GM19328 (cell line): ENCODE measurements around the gene MCTS1.
A peak's percentile ranks its signal among the peaks of the same experiment; 100 is the strongest.
"Not testable (repeated sequence)": the region's sequence is repeated elsewhere in the genome, so short reads cannot be mapped to it uniquely, and the experiment has no call there.

Experiments used
- ATAC-seq: cut with Tn5 transposase; IDR thresholded peaks from one replicate; pipeline ENCODE4 v1.9.1; 2021; ENCODE audit warnings: mild to moderate bottlenecking, moderate library complexity; ENCODE audit not compliant: unreplicated experiment

Gene MCTS1, protein sequence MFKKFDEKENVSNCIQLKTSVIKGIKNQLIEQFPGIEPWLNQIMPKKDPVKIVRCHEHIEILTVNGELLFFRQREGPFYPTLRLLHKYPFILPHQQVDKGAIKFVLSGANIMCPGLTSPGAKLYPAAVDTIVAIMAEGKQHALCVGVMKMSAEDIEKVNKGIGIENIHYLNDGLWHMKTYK

GRCh38 chrX:120603707-120604360, at the start of gene MCTS1:
TSS of gene MCTS1 (plus strand) at chrX:120604101. CDS start at chrX:120604237, 136 bp downstream.
- peak; percentile 81 for ATAC-seq

GRCh38 chrX:120556251-120556650, 47.6 kb upstream of the MCTS1 start:
- ATAC-seq: no peak

DNA sequence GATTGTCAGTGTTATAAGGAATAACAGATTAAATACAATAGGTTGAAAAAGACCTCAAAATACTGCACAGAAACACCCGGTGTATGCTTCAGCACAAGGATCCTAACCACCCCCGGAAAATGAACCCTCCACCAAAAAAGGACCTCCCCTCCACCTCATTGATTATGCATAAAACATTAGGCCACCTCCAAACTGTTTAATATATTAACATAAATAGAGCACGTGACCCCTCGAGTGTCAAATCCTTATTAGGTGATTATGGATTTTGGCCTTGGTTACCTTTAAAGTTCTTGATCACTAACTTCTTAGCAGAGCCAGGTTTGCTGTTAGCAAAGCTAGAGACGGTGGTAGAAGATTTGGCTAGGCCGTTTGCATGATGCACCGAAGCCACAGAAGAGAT, 44.1 kb upstream of the MCTS1 start:
- ATAC-seq: no peak

- no peak for ATAC-seq
Measured at GRCh38 chrX:120560405-120560841, 43.5 kb upstream of the MCTS1 start.

GRCh38 chrX:120560842-120561633, 42.9 kb upstream of the MCTS1 start, which contains the start of gene CUL4B:
TSS of gene CUL4B (minus strand) at chrX:120560962. CDS start at chrX:120560638, 324 bp downstream.
- ATAC-seq: peak; percentile 81

DNA sequence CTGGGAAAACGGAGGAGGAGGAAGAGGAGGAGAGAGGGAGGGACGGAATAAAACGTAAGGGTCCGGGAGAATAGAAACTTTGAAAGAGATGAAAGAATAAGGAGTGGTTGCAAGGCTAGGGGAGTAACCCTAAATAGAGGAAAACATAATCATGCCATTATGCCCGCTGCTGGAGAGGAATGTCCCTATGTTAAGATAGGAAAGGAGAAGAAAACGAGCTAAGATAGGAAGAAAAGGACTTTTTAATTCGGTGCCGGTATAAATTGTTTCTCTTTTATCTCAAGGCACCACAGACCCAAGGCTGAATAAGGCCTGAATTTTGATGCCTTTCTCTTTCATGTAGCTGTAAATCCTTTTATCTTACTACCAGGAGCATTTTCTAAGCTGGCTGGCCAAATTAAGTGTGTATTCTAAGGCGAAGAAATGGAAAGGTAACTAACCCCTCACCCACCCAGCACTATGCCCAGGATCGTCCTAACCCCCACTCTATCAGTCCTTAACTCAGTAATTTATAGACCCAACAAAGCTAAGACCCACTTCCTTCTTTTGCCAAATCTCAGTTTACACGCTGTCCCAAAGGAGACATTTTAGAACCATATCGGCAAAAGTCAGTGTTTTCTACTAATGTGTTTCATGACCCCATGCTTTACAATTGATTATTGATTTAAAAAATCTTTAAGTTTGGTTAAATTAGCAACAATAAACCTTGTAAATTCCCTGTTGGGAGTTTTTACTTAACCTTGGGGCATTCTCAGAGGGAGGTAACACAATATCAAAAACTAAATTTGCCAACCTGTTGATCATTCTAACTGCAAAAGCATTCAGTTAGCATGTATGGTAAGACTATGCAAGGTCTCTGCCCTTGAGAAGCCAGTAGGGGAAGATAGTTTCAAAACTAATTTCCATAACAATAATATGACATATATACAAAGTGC, 42.0 kb upstream of the MCTS1 start:
- no peak for ATAC-seq

DNA sequence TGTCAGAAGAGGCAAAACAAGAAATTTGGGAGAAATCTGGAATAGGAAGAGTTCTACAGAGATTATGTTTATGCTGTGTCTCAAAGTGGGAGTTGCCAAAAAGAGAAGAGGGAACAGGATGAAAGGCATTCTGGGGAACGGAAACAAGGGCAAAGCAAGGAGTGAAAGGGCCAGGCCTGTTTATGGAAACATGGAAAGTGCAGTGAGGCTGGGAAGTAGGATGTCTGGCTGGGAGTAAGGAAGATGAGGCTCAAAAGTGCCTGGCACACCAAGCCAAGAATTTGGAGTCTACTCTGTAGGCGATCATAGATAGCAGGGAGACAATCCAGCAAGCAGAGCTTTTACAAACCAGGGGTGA, 41.4 kb upstream of the MCTS1 start:
- no peak for ATAC-seq

DNA sequence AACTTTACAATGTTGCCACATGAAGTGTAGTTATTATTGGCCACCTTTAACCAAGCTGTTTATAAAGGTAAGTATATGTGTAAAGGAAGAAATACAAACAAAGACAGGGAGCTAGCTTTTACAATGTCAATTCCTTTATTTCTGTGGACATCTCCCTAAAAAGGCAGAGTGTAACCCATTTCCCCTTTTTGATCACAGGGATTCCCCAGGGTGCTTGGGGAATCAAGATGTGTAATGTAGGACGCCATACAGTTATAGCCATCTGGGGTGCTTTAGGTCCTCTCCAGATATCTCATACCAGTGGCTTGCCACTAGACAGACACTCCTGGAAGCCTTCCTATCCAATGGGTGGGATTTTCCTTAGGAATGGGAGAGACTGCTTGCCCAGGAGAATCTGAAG, 39.0 kb upstream of the MCTS1 start:
- ATAC-seq: no peak

DNA sequence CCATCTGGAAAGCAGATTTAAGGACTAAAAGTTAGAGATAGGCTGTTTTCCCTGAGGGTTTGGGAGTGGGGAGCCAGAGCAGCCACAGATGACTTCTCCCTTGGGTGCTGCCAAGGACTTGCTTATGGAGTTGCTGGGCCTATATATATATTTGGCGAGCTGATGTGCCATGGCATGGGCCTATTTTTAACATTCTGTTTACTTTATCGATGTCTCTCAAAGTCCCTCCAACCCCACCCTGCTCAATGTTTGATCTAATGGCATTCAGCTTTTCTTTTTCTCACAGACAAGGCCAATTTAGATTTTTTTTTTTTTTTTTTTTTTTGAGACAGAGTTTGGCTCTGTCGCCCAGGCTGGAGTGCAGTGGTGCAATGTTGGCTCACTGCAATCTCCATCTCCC, 37.1 kb upstream of the MCTS1 start:
- ATAC-seq: no peak

- no peak for ATAC-seq
Measured at GRCh38 chrX:120568035-120568434, 35.9 kb upstream of the MCTS1 start.

GRCh38 chrX:120568609-120569008, 35.3 kb upstream of the MCTS1 start:
- no peak for ATAC-seq

- ATAC-seq: no peak
Measured at GRCh38 chrX:120570011-120570600, 33.8 kb upstream of the MCTS1 start.

- not testable (repeated sequence) for ATAC-seq
Measured at GRCh38 chrX:120573806-120574205, 30.1 kb upstream of the MCTS1 start.

DNA sequence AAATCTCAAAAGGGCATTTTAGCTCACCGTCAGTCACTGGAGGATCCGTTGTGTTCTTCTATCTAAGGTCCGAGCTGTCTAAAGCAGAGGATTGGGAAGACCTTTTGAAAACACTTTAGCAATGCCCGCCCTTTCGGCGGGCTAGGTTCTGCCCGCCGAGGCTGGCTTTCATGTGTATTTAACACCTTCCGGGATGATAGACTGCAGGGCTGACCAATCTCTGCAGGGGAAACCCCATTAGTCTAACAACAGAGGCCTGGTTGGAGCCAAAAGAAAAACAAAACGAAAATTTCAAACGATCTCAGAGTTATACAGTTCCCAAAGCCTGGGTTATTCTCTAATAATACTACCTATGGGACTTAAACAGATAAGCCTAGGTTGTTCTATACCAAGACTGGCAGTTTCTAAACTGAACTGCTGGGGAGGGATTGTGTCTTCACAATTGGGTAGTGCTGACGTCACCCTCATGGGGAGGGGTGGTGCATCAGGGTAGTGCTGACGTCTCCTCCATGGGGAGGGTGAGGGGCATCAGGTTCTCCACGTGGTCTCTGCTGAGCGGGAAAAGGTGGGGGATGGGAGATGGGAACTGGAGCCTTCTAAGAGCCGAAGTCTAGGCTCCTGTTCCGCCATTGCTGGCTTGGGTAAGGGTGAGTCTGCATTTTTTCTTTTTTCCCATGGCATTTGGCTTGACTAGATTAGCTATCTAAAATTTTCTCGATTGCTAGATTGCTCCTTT, 28.4 kb upstream of the MCTS1 start:
- ATAC-seq: no peak

- no peak for ATAC-seq
Measured at GRCh38 chrX:120585702-120586101, 18.2 kb upstream of the MCTS1 start.

DNA sequence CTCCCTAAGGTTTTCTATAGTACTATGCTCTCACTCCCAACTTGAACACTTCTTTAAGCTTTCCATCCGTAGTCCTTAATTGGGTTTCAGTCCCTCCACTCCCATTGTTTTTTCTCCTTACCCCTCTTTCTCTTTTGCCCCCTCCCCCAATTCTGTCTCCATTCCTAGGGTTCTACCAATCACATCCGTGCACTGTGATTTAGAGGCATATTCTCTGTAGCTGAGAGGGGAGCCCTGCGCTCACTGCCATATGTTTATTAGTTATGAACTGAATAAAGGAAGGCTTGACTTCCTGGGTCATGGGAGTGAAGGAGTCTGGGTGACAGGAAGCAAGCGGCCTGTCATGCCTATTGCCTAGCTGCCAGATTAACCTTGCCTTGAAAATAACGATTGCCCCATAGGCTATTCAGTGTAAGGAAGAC, 471 bp downstream of the MCTS1 start:
- ATAC-seq: no peak

DNA sequence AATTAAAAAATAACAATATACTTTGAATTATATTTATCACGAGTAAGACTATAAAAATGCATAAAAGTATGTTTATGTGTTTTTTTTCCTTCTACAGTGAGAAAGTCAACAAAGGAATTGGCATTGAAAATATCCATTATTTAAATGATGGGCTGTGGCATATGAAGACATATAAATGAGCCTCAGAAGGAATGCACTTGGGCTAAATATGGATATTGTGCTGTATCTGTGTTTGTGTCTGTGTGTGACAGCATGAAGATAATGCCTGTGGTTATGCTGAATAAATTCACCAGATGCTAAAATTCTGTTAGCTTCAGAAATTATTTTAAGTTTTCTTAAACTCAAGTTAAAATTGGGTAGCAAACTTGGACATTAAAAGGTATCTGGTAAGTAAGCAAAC, 8.2 kb downstream of the MCTS1 start:
- ATAC-seq: no peak

GRCh38 chrX:120614816-120615215, 10.9 kb downstream of the MCTS1 start:
- no peak for ATAC-seq

DNA sequence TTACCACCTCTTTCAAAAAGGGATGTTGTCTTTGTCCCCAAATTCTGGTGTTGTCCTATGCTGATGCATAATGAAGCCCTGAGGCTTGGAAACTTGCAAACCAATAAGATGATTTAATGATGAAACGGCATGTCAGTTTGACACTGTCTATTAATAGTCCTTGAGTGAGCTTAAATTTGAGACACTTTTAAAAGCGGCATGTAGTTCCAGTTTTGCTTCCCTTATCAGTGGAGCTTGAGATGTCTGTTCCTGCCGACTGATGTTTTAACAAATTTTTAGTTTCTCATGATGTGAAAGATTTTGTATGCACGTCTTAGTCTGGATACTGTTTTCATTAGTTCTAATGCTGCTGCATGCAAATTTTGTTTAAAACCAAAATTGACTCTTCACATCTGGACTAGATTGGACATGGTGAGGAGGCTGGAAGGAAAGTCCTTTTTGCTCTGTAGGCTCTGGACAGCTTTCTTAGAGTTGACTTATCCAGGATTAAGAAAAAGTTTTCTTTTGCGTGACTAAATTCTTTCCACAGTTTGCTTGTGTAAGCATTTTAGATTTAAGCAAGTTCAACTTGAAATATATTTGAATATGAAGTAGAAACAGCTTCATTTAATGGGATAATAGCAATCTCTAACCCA, 14.2 kb downstream of the MCTS1 start:
- no peak for ATAC-seq
